Stimulated activated CD4-positive, alpha-beta T cell treated with anti-CD3 and anti-CD28 coated beads, Interleukin-12 subunit alpha, Interleukin-12 subunit beta, amount 100 ng/mL, for 24 hours (primary cell): ENCODE measurements around the gene VENTX.

ENCODE experiments used
- DNase-seq, 2 experiments: peaks; one replicate each; pipeline ENCODE4 v3.0.0-alpha.2; 2020; ENCODE audit warnings: low read depth in 2 of 2

Gene VENTX

DNA sequence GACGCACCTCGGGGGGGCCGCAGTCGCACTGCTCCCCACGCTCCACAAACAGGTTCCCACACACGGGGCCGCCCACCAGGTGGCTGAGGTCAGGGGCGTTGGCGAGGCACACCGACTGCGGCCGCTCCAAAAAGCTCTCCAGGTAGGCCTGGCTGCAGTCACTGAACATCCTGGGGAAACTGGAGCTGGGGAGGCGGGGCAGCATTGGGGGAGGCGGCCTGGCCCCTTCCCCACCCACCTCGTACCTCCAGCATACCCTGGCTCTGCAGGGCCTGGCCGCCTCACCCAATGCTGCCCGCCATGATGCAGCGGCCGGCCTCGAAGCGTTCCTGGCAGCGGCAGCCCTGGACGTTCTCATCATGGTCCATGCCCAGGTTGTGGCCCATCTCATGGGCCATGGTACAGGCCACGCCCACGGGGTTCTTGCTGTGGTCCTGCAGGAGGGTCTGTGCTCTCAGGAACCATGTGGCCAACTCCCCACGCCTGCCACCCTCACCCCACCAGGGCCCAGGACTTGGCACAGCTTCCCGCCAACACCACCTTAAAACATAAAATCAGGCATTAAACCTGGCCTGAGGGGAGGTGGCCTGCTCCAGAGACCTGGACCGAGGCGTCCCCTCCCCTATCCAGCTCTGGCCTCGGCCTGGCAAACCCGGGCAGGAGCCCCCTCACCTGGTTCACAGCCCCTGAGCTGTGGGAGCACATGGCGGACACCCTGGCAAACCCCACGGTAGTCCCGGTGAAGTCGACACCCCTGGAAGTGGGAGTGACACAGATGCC, 34.1 kb downstream of the VENTX start:
- DNase-seq, result no peak

DNA sequence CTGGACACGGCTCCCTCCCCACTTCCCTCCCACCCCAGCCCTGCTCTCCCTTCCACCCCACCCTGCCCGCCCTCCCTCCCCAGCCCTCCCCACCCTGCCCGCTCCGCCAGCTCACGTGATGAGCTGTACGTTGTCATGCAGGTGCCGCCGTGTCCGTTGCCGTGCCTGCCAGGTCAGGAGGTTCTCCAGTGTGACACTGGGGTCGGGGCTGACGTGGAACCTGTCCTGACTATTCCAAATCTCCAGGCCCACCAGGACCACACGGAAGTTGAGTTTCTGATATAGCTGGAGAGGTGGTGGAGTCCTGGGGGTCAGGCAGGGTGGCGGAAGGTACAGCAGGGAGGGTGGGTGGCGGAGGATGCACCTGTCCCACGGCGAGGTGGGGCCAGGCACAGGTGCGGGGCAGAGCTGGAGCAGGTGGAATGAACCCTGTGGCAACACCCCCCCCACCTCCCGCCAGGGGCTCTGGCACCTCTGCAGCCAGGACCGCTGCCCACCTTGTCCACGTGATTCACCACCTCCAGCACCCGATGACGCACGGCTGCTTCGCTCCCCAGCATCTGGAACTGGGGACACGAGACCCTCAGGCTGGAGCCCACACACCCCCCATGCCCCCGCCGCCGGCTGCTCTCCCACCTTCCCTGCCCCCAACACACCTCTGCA, 34.8 kb downstream of the VENTX start:
- no peak for DNase-seq

DNA sequence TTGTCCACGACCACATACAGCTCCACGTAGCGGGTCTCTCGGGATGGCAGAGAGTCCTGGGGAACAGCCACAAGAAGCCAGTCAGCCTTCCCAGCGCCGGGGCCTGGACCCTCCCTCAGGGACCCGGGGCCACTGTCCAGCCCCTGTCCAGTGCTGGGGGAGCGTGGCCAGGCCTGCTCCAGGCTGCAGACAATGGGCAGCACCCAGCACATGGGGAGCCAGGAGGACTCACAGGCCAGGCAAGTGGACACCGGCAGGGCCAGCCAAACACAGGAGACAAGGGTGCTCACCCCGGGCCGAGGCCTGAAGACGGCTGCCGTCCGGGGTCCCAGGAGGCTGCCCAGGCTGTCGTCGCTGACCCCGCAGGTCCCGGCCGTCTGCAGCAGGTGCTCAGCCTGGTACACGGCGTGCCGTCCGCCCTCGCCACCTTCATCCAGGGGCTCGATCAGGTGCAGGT, 35.3 kb downstream of the VENTX start:
- no peak for DNase-seq

DNA sequence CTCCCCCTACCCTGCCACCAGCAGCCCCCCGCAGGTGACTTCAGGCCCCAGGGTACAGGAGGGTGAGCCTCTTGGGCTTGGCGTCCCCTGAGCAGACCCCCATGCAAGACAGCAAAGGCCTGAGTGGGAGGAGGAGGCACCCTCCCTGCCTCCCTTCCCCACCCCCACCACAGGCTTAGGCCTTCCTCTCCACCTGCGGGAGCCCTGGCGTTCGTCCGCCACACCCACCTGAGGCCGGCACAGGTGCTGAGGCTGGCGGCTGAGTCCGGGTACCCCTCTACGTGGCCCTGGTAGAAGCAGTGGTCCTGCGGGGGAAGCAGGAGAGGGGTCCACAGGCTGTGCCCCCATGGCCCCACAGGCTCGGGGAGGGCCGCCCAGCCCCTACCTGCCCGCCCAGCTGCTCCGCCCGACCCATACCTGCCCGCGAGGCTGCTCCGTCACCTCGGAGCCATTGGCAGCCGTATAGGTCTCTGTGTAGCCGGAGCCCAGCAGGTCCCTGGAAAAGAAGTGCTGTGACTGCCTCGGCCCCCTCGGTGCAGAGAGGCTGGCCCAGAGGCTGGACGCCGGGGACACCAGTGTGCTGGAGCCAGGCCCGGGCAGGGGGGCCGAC, 36.0 kb downstream of the VENTX start:
- no peak for DNase-seq

DNA sequence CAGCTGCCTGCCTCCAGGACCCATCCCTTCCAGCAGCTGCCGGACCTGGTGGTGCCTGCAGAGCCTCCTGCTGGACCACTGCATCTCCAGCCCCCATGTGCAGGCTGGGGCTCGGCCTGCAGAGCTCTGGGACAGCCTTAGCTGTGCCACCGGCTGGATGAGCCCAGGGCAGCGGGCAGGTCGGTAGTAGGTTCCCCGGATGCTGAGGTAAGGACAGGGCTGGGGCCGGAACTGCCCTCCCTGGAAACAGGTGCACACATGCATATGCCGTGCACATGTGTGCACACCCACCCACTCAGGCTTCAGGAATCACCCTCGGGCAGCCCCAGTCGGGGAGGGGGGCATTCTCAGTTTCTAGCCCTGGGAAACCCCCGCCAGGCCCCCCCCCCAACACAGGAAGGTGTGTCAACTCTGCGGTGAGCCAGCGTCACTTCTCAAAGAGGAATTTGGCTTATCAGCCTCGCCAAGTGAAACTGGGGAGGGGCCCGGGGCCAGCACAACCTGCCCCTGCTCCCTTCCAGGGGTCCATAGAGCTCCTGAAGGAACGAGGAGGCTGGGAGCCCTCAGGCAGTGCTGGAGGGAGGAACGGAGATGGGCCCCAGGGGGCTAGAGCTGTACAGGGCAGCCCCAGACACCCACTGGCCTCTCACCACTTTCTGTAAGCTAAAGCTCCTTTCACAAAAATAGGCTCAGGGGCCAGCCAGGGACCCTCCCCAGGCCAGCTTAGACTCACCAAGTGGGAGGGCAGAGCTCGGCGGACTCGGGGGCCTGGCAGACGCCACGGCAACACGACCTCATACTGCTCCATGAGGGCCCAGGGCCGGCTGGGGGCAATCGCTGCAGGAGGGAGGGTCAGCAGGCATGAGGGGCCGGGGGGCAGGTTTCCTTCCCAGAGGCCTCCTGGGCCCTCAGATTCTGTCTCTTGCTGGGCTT, 37.4 kb downstream of the VENTX start:
- peak; percentile 77 to 80 for DNase-seq

DNA sequence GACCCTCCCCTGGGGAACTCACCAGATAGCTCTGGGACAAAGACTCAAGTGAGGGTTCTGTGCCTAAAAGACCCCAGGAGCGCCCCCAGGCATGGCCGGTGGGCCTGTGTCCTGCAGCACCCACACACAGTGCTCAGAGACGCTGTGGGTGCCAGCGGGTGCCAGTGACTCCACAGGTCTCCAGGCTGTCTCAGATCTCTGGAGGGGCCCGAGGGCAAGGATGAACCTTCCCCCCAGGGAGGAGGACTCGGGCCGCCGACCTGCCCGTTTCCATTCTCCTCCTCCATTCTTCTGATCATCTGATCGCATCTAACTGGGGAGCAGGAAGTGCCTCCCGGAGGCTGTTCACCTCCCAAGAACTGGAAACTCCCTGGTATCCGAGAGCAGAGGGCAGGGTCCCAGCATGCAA, 38.0 kb downstream of the VENTX start:
- DNase-seq, result peak in 1 of 2 experiments; percentile 43

DNA sequence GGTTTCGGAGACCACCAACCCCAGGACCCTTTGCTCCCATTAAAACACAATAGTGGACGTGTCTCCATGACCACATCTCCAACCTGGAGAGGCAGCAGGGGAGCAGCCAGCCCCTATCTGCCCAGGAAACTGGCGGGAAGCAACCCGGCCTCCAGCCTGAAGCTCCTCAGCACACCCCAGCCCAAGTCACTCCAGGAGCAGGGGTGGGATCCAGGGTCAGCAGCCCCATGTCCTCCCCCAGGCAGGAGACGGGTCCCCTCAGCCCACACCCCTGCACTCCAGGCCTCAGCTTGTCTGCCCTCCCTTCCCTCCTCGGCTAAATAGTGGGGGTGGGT, 38.4 kb downstream of the VENTX start:
- DNase-seq, result no peak

DNA sequence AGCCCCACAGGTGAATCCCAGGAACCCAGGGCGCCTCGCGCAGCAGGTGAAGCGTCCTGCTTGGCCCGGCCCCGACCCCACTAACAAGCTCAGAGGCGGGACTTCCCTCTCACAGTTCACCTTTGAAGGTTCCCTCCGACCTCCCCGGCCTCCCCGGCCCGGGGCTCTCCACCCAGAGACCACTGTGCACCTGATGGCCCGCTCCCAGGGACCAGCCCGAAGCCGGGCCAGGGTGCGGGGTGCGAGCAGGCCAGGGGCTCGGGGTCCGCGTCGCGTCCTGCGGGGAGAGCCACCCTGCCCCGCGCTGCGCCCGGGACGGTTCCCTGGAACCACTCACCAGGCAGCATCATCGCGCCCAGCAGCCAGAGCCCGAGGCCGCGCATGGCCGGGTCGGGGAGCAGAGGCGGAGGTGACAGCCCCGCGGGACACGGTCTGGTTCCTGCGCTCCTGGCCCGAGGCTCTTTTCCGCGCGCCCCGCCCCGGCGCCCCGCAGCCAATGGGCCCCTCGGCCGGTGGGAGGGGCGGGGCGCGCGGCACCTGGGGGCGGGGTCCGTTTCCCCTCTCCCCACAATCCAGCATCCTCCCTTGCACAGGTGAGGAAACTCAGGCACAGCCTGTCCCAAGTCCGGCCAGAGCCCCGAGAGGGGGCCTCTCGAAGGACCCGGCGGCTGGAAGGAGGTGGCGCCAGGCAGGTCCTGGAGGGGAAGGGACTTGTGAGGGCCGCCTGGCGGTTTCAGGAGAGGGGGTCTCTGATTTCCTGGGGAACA, 39.0 kb downstream of the VENTX start, which contains the start of gene ADAM8:
Gene ADAM8 (minus strand): TSS at position 434 of the 767 bp plus-strand sequence. CDS start 51 bp downstream, at position 383.
- DNase-seq, result peak in 1 of 2 experiments; percentile 78

DNA sequence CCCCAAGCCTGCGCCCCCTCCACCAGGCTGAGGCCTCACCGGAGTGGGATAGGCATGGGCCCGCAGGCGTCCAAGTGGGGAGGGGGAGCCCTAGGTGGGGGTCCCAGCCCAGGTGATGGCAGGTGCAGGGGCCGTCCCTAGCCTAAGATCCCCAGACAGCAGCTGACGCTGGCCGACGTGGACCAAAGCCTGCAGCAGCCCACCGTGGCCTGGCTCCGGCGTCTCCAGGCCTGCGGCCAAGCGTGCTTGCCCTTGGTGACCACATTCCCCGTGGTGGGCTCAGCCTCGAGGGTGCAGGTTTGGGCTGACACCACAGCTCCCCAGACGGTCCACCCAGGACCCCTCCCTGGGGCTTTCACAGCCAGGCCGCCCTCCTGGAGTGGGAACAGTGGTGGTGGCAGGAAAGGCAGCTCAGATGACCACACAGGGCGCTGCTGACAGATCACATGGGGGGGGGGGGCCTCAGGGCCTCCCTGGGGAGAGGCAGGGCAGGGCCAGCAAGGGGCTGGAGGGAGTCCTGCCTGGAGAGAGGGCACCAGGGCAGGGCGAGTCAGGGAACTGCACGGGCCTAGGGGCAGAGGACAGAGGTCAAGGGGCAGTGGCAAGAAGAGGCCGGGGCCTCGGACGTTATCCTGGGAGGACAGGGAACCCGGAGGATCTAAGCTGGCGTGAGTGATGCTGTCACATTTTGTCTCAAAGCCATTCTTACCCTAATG, 39.8 kb downstream of the VENTX start:
- DNase-seq, result no peak

DNA sequence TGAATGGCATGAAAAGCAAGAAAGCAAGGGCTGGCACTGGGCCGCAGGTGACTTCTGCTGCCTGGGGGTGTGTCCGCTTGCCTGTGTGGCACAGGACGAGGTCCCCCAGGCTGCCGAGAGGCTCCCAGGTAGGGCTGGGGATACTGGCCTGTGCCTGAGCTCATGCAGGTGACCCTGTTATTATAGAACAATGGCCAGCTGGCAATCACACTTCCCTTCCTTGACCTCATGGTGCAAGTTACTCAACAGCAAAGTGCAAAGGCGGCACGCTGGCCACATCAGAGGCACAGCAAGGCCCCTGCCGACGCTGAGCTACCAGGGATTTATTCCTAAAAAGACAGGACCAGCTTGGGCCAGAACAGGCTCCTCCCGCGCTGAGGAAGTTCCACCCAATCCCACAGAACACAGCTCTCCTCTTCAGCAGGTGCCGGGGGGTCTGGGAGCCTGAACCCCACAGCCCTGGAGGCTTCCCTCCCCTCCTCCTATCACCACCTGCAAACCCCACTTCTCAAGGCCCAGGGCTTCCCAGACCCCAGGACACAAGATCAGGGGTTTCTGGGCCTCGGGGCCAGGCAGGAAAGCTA, 40.4 kb downstream of the VENTX start:
- no peak for DNase-seq

DNA sequence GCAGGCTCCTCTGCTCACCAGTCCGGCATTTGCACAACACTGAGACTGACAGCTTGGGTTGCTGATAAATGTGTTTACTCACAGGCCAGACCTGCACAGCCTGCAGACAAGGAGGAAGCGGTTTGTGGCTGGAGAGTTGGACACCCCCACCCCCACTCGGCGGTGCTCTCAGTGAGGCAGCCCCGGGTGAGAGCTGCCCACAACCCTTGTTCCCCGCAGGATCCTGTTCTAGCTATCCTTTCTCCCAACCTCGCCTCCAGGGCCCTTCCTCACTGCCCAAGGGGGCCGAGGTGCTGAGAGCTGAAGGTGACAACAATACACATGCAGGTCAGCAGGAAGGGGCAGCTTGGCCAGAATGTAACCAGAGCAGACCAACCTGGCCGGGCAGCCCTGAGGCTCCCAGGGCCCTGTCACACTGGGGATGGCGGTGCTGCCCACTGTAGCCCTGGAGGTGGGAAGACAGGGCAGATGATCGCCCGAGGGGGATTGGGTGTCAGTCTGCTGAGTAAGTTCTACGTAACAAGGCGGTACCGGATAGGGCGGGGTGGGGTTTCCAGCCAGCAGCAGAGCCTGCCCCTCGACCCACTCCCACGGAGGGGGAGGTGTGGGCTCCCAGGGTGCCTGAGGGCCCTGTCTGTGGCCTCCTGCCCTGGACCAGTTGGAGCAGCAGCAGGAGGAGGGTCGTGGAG, 41.1 kb downstream of the VENTX start:
- DNase-seq, result no peak

DNA sequence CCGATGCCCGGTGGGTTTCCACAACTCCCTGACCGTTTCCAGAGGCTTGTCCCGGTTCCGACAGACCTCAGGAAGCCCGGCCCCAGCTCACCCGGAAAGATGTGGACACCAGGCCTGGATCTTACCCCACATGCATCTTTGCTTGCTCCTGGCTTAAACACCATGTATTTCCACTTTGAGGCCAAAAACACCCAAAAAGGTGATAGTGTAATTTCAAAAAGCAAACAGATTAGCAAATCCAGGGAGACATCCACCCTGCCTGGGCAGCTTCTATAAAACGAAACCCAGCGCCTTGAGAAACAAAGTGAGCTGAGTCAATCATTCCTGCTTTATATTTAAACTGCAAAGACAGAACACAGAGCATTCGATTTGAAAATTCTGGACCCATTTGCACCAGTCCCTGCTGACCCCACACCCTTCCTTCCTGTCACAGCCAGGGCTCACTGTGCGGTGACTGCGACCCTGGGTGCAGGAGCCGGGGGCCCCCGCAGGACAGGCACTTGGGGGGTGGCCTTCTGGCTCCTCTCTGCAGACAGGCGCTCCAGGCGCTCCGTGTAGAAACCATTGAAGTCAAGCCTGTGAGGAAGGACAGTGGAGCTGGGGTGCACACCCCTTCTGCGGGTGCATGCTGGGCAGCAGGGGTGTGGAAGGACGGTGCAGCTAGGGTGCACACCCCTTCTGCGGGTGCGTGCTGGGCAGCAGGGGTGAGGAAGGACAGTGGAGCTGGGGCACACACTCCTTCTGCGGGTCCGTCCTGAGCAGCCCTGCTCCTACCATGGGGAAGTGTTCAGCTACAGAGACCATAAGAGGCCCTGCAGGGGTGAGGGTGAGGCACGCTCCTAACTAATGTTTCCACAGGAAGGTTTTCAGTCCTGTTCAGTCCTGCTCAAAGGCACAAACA, 41.9 kb downstream of the VENTX start:
- no peak for DNase-seq

DNA sequence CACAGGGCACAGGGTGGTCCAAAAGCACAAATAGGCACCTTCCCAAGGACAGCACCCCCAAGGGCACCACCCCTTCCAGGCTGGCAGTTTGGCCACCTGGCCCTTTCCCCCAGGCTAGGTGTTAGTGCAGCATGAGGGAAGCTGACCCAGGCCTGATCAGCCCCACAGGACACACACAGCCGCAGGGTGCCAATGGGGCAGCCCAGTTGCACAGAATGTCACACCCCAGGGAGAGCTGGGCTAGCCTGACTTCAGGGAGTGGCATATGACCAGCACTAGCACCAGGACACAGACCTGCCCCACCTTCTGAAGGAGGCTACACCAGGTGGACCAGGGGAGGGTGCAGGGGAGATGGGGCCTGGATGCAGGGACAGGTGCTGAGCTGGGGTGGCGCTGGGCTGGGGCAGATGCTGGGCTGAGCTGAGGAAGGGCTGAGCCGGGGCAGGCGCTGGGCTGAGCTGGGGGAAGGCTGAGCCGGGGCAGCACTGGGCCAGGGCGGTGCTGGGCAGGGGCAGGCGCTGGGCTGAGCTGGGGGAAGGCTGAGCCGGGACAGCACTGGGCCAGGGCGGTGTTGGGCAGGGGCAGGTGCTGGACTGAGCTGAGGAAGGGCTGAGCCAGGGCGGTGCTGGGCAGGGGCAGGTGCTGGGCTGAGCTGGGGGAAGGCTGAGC, 42.9 kb downstream of the VENTX start:
- DNase-seq, result no peak

DNA sequence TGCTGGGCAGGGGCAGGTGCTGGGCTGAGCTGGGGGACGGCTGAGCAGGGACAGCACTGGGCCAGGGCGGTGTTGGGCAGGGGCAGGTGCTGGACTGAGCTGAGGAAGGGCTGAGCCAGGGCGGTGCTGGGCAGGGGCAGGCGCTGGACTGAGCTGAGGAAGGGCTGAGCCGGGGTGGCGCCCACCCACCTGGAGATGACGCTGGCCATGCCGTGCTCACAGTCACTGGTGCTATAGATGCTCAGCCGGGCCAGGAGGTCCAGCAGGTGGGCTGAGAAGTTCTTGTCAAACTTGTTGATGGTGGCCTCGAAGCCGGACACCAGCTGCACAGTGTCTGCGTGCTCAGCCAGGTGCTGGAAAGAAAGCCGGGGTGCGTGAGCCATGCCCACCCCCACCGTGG, 43.4 kb downstream of the VENTX start:
- no peak for DNase-seq

DNA sequence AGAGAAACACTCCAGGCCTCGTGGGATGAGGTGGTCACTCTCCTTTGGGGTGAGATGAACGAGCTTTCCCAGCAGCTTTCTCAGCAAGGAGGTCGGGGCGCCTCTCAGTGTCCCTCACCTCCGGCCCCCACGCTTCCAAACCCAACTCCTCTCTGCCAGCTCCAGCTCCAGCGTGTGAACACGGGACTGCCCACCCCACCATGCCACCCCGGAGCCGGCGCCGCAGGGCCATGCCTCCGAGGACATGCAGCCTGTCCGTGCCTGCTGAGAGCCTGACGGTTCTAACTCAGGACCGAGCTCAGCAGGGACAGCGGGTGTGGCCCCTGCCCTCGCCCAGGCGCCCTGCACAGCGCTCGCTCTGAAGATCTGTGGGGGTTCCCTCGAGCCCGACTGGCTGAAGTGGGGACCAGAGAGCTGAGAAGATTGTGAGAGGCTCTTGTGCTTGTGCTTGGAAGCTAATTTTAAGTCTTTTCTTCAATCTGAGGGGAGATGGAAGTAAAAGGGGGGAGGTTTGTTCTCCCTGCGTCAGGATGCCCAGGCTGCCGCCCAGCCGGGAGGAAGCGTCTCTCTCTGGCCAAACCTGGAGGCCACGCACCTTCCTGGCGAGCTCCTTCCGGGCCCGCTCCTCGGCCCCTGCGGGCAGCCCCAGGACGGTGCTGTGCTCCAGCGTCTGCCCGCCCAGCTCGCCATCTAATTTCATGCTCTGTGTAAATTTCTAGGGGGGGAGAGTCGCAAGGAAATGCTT, 44.1 kb downstream of the VENTX start:
- no peak for DNase-seq

DNA sequence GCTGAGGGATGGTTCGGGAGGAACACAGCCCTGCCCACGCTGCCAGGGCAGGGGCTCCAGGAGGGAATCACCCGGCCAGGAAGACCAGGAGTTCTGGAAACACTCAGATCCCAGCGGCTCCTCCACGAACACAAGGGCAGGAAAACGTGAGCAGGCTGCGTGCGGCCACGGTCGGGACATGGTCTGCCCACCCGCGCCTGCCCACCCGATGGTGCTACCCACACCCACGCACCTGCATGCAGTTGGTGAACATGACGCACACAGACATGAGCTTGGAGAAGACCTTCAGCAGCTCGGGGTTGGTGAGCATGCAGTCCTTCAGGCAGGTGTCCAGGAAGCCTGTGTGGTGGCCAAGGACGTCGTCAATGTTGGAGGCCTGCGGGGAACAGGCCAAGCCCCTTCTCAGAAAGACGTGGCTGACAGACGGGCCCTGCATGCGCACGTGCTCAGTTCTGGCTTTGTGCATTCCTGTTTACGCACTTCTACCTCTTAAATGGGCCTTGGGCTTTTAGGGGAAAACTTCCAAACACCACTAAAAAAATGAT, 45.3 kb downstream of the VENTX start:
- DNase-seq, result no peak

DNA sequence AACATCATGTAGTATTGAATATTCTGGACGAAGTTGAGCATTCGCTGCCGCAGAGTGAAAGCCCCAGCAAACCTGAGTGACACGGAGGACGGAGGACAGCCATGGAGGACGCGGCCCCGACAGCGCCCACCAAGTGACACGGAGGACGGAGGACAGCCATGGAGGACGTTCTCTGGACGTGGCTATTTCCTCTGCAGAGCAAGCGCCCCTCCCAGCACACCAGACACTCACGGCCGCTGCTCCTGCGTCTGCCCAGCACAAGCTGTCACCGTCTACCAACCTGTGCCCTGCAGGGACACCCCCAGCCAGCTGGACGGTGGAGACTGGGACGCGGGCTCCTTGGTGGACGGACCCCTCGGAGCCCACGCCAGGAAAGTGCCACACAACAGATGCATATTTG, 46.3 kb downstream of the VENTX start:
- DNase-seq, result no peak
